ENCODE results near the gene TTC32.
"Not testable (repeated sequence)": the region's sequence is repeated elsewhere in the genome, so short reads cannot be mapped to it uniquely, and the experiment has no call there.

Gene TTC32

DNA sequence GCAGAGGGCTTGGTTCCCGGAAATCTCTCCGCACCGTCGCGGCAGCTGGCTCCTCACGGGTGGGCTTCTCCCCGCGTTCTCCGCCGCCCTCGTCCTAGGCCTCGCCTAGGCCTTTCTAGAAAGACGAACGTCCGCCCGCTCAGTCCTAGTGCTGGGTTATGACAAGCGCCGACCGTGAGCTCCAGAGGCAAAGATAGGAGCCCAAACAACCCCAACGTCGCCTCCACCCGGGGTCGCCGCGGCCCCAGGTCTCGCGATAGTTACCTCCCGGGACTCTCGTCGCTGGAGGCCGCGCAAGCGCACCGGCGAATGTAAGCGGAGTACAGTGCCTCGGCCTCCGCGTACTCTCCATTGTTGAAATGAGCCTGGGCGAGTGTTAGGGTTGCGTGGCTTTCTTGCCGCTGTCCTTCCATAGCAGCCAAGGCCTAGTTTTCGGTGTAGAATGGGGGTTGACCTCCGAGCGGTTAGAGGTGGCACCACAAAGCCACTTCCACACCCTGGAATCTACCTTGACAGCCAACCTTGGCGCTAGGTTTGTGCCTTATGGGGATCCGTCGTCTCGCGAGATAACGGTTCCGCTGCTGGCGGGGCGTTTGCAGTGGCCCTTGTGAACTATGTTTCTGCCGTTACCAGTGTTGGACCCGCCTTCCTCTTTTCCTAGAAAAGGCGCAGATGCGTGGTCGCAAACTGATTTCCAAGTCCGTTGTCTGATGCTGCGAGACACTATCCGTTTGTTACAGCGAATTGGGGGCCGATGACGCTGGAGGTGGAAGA lies at the start of gene TTC32:
TTC32 (minus strand) TSS at position 542 of the 774 bp plus-strand sequence; CDS start at position 413, 129 bp downstream.
- peak; percentile 91 to 92 for DNase-seq

DNA sequence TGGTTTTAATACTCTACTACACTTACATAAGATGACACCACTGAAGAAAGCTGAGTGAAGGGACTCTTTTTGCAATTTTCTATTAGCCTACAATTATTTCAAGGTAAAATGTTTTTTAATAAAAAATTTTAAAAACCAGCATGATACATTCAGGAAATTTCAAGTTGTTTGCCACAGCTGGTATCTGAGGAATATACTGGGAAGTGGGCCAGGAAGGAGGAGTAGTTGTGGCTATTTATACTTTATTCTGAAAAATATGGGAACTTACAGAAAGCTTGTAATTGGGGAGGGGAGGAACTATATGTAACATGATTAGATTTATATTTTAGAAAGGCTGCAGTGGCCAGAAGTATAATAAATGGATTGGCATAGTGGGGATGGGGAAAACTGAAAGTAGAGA lies 47.3 kb upstream of the TTC32 start:
- no peak for DNase-seq

DNA sequence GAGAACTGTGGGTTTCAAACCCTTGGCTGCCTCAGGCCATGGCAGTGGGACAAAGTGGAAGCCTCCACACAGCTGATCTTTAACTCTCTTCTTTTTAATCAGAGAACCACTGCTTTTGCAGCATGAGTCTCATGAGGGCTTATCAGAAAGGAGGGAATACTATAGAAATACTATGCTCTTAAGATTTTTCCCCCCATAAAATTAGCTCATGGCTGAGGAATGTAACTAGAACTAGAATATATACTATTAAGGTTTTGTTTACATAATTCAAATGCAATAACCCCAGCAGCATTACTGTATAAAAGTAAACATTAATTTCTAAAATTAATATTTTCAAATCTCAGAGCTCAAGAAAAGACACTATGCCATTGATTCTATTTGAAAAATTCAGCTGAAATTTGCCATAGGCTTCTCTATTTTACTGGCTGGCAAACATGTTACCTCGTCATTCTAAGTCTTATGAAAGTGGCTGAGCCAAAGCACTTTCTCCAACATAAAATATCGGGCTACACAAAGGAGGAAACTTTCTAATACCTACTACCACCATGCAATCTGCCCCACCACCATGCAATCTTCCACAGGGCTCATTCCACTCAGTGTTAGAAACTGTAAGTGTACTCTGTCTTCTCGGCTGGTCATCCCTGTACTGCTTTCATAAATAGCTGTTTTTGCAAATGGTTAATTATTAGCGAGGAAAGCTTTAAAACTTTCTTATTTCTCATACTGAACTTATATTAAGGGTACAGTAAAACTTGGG lies 45.6 kb upstream of the TTC32 start:
- no peak for DNase-seq

DNA sequence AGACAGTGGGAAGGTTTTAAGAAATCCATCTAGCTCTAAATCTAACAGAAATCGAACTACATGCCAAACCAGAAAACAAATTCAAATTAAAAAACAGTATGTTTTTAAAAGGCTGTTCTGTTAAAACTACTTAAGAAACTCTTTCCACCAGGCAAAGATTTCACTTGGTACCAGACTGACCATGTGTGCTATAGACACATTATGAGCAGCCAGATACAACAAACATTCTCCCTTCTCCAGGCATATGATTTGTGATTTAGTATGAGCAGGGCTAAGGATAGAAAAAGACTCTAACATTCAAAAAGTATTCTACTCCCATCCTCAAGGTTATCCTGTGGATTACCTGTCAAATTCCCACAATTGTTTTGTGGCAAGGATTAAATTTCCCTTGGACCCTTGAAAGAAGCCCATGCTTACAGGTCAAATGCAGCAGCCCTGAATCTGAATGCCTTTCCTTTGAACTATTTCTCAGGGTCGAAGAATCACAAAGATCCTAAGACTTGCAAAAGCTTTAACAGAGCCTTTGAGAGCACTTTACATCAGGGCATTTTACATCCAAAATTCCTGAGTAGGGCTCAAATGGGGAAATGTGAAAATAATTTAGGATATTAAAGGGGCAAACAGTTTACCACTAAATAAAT lies 42.5 kb upstream of the TTC32 start:
- DNase-seq: no peak

DNA sequence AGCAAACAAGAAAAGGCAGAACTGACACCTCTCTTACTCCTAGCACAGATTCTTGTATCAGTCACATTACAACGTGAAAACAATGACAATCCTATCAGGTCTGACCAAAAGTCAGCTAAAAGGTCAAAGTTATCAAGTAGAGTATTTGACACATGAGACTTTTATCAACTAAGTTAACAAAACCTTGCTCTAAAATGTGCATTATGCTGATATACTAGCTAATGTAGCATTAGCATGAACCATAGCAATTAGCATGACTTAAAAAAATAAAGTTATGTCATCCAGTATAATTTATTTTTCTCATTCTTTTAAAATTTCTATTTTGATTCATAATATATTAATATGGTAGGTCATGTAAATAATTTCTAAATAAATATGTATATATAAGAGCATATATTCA lies 41.4 kb upstream of the TTC32 start:
- DNase-seq: no peak

- no peak for DNase-seq
These were observed 40.4 kb upstream of the TTC32 start for GRCh38 chr2:19942199-19942598.

- DNase-seq: no peak
These were observed 35.2 kb upstream of the TTC32 start for GRCh38 chr2:19937004-19937403.

DNA sequence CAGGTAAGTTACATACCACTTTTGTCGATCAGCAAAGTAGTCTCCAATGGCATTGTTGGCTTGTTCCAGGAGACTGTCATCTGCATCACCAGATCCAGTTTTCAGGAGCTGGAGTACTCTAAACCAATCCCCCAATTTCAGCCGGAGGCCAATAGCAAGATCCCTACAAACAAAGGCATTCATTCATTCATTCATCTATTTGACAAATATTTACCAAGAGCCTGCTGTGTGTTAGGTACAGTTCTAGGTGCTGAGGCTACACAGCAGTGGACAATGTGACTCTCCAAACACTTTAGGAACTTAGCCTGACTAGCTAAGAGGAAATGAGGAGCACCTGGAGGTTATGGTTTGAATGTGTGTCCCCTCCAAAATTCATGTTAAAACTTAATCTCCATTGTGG lies 34.4 kb upstream of the TTC32 start:
- DNase-seq: no peak

DNA sequence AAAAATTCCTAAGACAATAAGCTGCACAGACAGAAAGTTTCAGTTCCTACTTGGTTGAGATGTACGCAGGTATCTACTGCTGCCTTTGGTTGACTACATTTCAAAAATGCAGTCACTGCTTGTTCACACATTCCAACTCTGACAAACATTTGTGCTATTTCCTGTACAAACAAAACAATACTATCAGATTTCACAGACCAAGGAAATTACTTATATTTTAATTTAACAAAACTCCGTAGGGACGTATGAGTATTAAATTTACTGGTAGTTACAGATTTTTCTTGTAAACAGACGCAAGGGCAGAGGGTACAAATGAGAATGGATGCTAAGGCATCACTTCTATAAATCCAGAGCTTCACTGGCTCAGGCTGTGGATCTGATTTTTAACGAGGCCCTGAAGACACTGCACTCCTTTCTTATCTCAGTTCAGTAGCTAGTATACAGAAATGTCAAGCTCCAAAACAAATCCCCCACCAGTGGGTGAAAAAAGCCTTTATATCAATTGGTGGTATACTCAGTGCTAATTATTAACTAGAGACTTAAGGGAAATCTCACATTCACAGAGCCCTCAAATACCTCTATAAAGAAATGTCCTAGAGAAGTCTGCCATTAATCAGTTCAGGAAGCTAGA lies 31.7 kb upstream of the TTC32 start:
- no peak for DNase-seq

- DNase-seq: no peak
These were observed 31.1 kb upstream of the TTC32 start for GRCh38 chr2:19932928-19933327.

DNA sequence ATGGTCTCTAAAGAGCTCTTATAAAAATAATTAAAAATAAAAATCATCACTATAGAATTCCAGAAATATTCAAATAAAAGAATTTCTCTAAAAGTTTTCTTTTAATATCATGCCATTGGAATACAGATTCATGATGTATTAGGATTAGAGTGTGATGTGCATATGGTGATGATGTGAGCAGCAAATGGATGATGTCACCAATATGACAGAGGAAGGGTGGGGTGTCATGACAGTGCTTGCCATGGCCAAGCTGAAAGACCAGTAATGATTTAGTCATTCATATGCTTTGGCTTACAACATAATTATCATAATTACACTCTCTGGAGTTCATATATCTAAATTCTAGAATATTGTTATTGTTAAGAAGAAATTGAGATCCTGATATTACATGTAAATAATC lies 27.4 kb upstream of the TTC32 start:
- no peak for DNase-seq

- not testable (repeated sequence) for DNase-seq
These were observed 26.0 kb upstream of the TTC32 start for GRCh38 chr2:19927816-19928215.

GRCh38 chr2:19924526-19924925 lies 22.7 kb upstream of the TTC32 start:
- DNase-seq: not testable (repeated sequence)

- not testable (repeated sequence) for DNase-seq
These were observed 20.4 kb upstream of the TTC32 start for GRCh38 chr2:19922188-19922587.

DNA sequence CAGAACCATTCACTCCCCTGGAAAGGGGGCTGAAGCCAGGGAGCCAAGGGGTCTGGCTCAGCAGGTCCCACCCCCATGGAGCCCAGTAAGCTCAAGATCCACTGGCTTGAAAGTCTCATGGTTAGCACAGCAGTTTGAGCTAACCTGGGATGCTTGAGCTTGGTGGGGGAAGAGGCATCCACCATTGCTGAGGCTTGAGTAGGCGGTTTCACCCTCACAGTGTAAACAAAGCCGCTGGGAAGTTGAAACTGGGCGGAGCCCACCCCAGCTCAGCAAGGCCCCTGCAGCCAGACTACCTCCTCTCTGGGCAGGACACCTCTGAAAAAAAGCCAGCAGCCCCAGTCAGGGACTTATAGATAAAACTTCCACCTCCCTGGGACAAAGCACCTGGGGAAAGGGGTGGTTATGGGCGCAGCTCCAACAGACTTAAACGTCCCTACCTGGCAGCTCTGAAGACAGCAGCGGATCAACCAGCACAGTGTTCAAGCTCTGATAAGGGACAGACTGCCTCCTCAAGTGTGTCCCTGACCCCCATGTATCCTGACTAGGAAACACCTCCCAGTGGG lies 14.7 kb upstream of the TTC32 start:
- DNase-seq: no peak

GRCh38 chr2:19914266-19914975 lies 12.6 kb upstream of the TTC32 start:
- DNase-seq: no peak

GRCh38 chr2:19911808-19912509 lies 10.2 kb upstream of the TTC32 start:
- DNase-seq: no peak

GRCh38 chr2:19902216-19902740 lies 495 bp upstream of the TTC32 start:
- DNase-seq: no peak

- no peak for DNase-seq
These were observed 797 bp downstream of the TTC32 start for GRCh38 chr2:19900931-19901441.

DNA sequence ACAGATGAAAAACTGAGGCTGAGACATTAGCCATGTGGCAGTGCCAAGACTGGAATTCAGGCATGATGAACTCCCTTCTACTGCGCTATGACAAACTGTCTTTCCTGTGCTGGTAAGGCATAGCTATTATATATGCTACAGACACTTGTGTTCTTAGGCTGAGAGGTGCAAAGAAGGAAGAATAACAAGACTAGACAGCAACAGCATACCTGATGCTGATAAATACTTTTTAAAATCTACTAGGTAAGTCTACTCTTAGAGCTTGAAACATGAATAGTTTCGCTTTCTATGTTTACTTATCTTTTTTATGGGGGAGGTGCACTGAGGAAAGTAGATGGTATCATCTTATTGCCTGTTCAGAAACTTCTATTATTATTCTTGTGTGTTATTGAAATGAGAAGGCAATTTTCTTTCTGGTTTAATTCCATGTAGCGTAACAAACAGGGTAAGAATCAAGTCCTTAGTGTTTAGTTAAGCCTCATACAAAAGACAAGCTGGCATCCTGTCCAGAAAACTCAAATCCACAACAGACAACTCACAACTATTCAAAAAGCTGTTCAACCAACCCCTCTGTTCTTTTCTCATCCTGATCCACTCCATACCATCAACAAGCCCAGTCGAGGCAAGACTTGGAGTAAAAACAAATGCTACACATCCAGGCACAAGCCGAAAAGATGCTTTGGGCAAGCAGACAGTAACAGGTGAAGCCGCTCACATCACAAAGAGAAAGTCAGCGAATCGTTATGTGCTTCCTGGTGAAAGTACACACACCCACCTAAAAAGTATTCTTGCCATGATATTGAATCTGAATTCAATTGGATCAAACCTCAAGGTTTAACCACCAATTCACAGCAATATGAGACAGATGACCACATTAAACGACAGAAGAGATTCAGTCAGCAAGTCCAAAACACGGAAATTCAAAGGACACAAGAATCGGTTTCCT lies 1.5 kb downstream of the TTC32 start:
- peak in 1 of 2 experiments; percentile 5 for DNase-seq

All from activated CD4-positive, alpha-beta T cell treated with anti-CD3 and anti-CD28 coated beads, Interleukin-2, amount 50 U/mL, for 4 hours (primary cell).